AG08396 (cell line): ENCODE measurements around the gene APBB2.
"Not testable (repeated sequence)": the region's sequence is repeated elsewhere in the genome, so short reads cannot be mapped to it uniquely, and the experiment has no call there.

Experiments
- DNase-seq: peaks from one replicate; pipeline ENCODE4 v3.0.0; 2012; ENCODE audit warnings: low spot score, mixed read lengths

Gene APBB2

GRCh38 chr4:41060352-41061334 lies 153.7 kb downstream of the APBB2 start:
- no peak for DNase-seq

- not testable (repeated sequence) for DNase-seq
Observed at GRCh38 chr4:41059411-41059810, 154.9 kb downstream of the APBB2 start.

GRCh38 chr4:41058426-41058825 lies 155.9 kb downstream of the APBB2 start:
- peak; percentile 43 for DNase-seq

GRCh38 chr4:41057467-41057866 lies 156.9 kb downstream of the APBB2 start:
- DNase-seq = no peak

GRCh38 chr4:41052287-41052686 lies 162.1 kb downstream of the APBB2 start:
- no peak for DNase-seq

GRCh38 chr4:41050880-41051775 lies 163.2 kb downstream of the APBB2 start:
- no peak for DNase-seq

- DNase-seq = no peak
Observed at GRCh38 chr4:41050116-41050515, 164.2 kb downstream of the APBB2 start.

GRCh38 chr4:41049176-41049575 lies 165.2 kb downstream of the APBB2 start:
- not testable (repeated sequence) for DNase-seq

GRCh38 chr4:41044791-41045190 lies 169.6 kb downstream of the APBB2 start:
- DNase-seq = no peak

GRCh38 chr4:41044165-41044564 lies 170.2 kb downstream of the APBB2 start:
- no peak for DNase-seq

- DNase-seq = no peak
Observed at GRCh38 chr4:41043465-41043864, 170.9 kb downstream of the APBB2 start.

- no peak for DNase-seq
Observed at GRCh38 chr4:41041551-41041950, 172.8 kb downstream of the APBB2 start.

GRCh38 chr4:41039317-41039716 lies 175.0 kb downstream of the APBB2 start:
- no peak for DNase-seq

GRCh38 chr4:41038304-41038703 lies 176.0 kb downstream of the APBB2 start:
- DNase-seq = no peak

- no peak for DNase-seq
Observed at GRCh38 chr4:41029098-41029497, 185.2 kb downstream of the APBB2 start.

- no peak for DNase-seq
Observed at GRCh38 chr4:41028392-41029076, 185.8 kb downstream of the APBB2 start.

- no peak for DNase-seq
Observed at GRCh38 chr4:41026971-41027370, 187.4 kb downstream of the APBB2 start.

- DNase-seq = no peak
Observed at GRCh38 chr4:41025824-41026223, 188.5 kb downstream of the APBB2 start.

- no peak for DNase-seq
Observed at GRCh38 chr4:41024556-41025491, 189.5 kb downstream of the APBB2 start.

GRCh38 chr4:41022116-41022515 lies 192.2 kb downstream of the APBB2 start:
- no peak for DNase-seq
